KBM-7 (cell line): ENCODE measurements around the gene NELL1.
"Not testable (repeated sequence)": the region's sequence is repeated elsewhere in the genome, so short reads cannot be mapped to it uniquely, and the experiment has no call there.

ENCODE experiments used
- DNase-seq: peaks from one replicate; pipeline ENCODE4 v3.0.0-alpha.2; 2015
- in situ Hi-C: fragments of 300-500 bp; cut with MboI; formaldehyde crosslinking; loops from 2 replicates; pipeline ENCODE4 v1.14.3; 2020; ENCODE audit warnings: low sequenced_read_pairs, low pct_unique_long_range_greater_than_20kb, mixed read lengths

The NELL1 gene

GRCh38 chr11:21254790-21255189 lies 585.4 kb downstream of the NELL1 start:
- DNase-seq = no peak
- in situ Hi-C loops = no loop called here

GRCh38 chr11:21257461-21257860 lies 588.1 kb downstream of the NELL1 start:
- DNase-seq = no peak
- in situ Hi-C loops = no loop called here

- in situ Hi-C loops = no loop called here
- no peak for DNase-seq
These were observed 589.0 kb downstream of the NELL1 start for GRCh38 chr11:21258414-21258813.

- DNase-seq = no peak
- in situ Hi-C loops = no loop called here
These were observed 590.7 kb downstream of the NELL1 start for GRCh38 chr11:21260101-21260500.

GRCh38 chr11:21262992-21263391 lies 593.6 kb downstream of the NELL1 start:
- in situ Hi-C loops = no loop called here
- DNase-seq = no peak

GRCh38 chr11:21264125-21264524 lies 594.7 kb downstream of the NELL1 start:
- in situ Hi-C loops = no loop called here
- DNase-seq = no peak

GRCh38 chr11:21268036-21268435 lies 598.6 kb downstream of the NELL1 start:
- in situ Hi-C loops = no loop called here
- DNase-seq = no peak

GRCh38 chr11:21272139-21272538 lies 602.8 kb downstream of the NELL1 start:
- DNase-seq, in situ Hi-C loops: not testable (repeated sequence)

- no peak for DNase-seq
- in situ Hi-C loops = no loop called here
These were observed 609.5 kb downstream of the NELL1 start for GRCh38 chr11:21278840-21279239.

GRCh38 chr11:21285104-21285503 lies 615.7 kb downstream of the NELL1 start:
- in situ Hi-C loops = no loop called here

GRCh38 chr11:21289686-21290085 lies 620.3 kb downstream of the NELL1 start:
- no peak for DNase-seq
- in situ Hi-C loops = no loop called here

More at GRCh38 chr11:21285104-21285503, 615.7 kb downstream of the NELL1 start:
- DNase-seq = no peak

GRCh38 chr11:21295508-21295907 lies 626.1 kb downstream of the NELL1 start:
- in situ Hi-C loops = no loop called here
- DNase-seq = no peak

- in situ Hi-C loops = no loop called here
- no peak for DNase-seq
These were observed 632.6 kb downstream of the NELL1 start for GRCh38 chr11:21301981-21302380.

GRCh38 chr11:21306739-21307358 lies 637.5 kb downstream of the NELL1 start:
- in situ Hi-C loops = no loop called here
- no peak for DNase-seq

- in situ Hi-C loops = no loop called here
- DNase-seq = no peak
These were observed 638.5 kb downstream of the NELL1 start for GRCh38 chr11:21307874-21308273.

GRCh38 chr11:21316591-21316990 lies 647.2 kb downstream of the NELL1 start:
- no peak for DNase-seq
- in situ Hi-C loops = no loop called here

- in situ Hi-C loops = no loop called here
- no peak for DNase-seq
These were observed 651.7 kb downstream of the NELL1 start for GRCh38 chr11:21321072-21321471.

GRCh38 chr11:21321530-21321929 lies 652.1 kb downstream of the NELL1 start:
- in situ Hi-C loops = no loop called here
- DNase-seq = no peak

GRCh38 chr11:21323617-21324016 lies 654.2 kb downstream of the NELL1 start:
- no peak for DNase-seq
- in situ Hi-C loops = no loop called here

GRCh38 chr11:21343204-21343603 lies 673.8 kb downstream of the NELL1 start:
- in situ Hi-C loops = no loop called here
- no peak for DNase-seq

- in situ Hi-C loops = no loop called here
- DNase-seq = no peak
These were observed 677.0 kb downstream of the NELL1 start for GRCh38 chr11:21346361-21346760.
